ENCODE data around the gene SNX13.

Gene SNX13, protein sequence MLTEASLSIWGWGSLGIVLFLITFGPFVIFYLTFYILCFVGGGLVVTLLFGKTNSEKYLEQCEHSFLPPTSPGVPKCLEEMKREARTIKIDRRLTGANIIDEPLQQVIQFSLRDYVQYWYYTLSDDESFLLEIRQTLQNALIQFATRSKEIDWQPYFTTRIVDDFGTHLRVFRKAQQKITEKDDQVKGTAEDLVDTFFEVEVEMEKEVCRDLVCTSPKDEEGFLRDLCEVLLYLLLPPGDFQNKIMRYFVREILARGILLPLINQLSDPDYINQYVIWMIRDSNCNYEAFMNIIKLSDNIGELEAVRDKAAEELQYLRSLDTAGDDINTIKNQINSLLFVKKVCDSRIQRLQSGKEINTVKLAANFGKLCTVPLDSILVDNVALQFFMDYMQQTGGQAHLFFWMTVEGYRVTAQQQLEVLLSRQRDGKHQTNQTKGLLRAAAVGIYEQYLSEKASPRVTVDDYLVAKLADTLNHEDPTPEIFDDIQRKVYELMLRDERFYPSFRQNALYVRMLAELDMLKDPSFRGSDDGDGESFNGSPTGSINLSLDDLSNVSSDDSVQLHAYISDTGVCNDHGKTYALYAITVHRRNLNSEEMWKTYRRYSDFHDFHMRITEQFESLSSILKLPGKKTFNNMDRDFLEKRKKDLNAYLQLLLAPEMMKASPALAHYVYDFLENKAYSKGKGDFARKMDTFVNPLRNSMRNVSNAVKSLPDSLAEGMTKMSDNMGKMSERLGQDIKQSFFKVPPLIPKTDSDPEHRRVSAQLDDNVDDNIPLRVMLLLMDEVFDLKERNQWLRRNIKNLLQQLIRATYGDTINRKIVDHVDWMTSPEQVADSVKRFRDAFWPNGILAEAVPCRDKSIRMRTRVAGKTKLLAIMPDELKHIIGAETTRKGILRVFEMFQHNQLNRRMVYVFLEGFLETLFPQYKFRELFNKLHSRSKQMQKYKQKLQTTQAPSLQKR

DNA sequence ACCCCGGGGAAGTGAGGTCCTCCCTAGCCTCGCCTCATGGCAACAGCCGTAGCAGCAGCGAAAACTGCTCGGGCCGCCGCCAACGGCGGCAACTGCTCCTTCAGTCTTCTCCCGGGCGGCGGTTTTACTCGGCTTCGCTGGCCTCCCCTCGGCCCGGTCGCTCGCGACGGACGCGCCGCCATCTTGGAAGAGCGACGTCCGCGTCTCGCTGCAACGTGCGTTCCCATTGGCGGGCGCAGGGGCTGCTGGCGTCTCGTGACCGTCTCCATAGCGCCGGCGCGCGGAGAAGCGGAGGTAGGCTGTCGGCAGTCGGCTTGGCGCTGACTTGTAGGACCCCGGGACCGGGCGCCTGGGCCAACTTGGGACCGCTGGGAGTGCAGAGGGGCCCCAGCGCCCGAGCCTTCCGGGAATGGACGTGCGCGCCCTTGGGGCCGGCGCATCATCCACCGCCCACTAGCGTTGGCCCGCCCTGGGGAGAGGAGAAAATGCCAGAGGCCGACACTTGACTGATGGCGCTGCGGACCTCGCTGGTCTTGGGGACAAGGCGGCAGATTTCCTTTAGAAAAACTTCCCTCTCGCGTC is at the start of gene SNX13:
SNX13 (minus strand) TSS at position 193 of the 582 bp plus-strand sequence. CDS start 199 bp downstream, outside the sequence.
- DNase-seq (ENCODE audit: low read depth in 2 of 2): peak; percentile 66 to 71

DNA sequence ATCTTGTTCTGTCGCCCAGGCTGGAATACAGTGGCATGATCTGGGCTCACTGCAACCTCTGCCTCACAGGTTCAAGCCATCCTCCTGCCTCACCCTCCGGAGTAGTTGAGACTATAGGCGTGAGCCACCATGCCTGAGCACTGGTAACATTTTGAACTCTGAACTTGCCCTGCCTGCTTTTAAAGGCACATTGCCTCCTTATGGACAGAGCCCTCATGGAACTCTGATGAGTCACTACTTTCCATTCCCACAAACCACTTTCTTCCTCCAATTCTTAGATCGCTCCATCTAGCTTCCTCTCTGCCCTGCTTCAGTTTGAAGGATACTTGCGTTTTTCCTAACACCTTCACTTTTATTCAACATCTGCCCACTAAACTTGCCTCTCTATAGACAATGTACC is 49.3 kb upstream of the SNX13 start:
- no peak for DNase-seq (ENCODE audit: low read depth in 2 of 2)

GRCh38 chr7:17988858-17989257 is 48.6 kb upstream of the SNX13 start:
- no peak for DNase-seq (ENCODE audit: low read depth in 2 of 2)

DNA sequence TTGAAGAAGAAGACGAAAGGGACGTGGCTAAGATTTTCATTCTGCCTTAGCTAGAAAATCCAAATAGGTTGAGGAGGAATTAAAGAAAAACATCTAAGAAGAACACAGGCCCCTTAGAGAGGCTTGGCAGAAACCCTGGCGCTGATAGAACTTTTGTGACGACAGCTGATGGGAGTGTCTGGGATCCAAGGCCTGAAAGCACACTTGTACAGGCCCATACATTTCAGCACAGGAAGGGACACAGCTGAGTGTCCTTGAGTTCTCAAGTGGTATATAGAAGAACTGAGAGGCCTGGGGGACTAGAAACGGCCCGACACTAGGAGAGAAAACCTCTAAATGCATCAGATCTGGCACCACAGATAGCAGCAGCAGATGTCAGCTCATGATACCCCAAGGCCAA is 47.8 kb upstream of the SNX13 start:
- DNase-seq (ENCODE audit: low read depth in 2 of 2): no peak

- no peak for DNase-seq (ENCODE audit: low read depth in 2 of 2)
Observed at GRCh38 chr7:17986851-17987250, 46.6 kb upstream of the SNX13 start.

DNA sequence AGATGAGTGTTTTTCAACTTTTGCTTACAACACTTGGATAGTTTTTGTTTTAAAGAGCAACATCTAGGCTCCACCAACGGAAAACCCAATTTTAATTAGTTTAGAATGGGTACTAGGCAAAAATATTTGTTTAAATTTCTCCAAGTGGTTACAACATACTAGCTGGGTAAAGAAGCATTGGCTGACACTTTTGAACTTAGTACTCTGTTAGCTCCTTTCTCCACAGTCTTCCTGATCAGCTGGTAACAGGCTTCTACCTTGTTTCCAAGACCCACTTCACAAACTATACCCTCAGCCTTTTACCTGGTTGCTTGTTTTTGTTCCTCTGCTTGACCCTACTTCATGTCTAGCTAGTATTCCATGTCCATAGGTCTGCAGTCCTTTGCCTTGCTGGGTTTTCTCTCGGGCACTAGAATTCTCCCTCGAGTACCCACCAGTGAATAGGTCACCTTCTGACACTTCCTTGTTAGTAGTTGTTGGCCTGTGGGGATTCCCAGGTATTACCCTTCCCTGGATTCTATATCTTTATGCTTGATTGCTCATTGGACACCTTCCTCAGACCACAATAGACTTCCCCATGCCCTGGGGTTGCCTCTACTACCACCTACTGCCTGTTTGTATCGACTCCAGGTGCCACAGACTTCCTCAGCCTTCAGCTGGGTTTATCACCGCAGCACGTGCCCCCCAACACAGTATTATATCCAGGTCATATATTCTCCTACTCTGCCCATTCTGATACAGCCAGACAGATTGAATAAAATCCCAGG is 45.4 kb upstream of the SNX13 start:
- DNase-seq (ENCODE audit: low read depth in 2 of 2): no peak

DNA sequence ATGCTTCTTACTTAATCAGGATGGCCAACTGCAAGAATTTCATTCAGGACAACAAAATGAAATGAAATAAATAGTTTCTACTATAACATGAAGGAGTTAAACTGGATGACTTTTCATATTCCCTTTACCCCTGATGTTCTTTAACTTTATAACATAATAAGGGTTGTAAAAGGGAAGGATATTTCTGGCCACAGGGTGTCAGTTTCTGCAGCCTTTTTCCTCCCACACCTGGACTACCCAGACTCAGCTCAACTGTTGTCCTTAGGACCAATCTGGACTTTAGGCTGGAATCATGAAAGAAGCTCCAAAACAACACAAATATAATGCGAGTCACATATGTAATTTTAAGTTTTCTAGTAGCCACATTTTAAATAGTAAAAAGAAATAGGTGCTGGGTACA is 44.0 kb upstream of the SNX13 start:
- no peak for DNase-seq (ENCODE audit: low read depth in 2 of 2)

DNA sequence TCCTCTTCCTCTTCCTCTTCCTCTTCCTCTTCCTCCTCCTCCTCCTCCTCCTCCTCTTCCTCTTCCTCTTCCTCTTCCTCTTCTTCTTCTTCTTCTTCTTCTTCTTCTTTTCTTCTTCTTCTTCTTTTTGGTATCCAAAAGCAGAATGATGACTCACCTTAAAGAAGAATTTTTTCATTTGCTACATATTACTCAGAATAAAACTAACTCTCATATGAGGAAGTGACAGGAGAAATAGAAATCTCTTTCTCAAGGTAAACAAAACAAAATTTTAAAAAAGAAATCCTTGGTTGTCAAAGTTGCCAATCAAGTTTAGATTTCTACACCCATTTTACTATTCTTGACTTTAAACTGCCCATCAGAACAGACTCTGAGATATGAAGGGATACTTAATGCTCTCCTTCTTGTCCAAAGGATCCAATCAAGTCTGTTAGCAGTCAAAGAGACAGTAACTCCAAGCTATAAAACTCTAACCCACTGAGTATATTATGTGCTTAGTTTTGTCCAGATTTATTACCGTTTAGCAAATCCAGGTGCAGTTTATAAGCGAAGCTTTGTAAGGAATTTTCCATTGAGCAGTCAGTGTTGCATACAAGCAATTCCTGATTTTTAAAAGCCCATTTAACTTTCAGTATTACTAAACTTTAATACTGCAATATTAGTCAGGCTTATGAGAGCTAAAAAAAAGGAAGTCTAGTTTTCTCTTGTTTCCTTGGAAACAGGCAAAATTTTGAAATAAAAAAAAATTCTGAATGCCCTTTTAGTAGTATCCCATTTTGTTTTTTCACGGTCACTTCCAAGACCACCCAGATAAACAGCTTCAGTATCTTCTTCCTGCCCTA is 43.1 kb upstream of the SNX13 start:
- no peak for DNase-seq (ENCODE audit: low read depth in 2 of 2)

DNA sequence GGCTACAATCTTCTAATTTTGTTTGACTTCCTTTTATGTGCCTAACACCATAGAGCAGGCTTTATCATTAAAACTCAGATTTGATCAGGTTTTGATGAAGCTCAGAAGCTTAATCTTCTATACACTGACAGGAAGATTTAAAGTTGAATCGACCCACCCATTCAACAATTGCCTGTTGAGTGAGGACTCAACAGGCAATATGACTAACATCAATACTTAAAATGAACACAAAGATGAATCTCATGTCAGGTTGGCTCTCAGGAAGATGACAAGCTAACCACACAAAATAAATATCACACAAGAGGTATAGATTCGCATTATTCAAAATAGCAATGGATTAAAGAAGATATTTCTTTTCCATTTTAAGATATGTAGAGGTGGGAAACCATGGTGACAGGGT is 36.7 kb upstream of the SNX13 start:
- DNase-seq (ENCODE audit: low read depth in 2 of 2): no peak

DNA sequence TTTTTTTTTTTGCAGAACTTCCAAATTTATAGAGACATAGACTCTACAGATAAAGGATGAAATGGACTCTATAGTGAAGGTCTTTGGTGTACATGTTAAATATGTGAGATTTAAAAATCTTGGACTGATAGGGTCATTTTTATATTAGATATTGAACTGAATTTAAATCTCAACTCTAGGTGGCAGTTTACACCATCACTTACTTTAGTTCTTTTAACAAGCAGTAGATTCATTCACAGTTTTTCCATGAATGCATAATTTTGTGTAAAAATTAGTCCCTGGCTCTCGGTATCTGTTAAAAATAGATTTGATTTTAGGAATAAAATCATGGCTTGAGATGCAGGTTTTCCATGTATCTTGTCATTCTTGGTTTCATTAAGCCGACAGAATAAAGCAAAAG is 31.1 kb upstream of the SNX13 start:
- DNase-seq (ENCODE audit: low read depth in 2 of 2): no peak

DNA sequence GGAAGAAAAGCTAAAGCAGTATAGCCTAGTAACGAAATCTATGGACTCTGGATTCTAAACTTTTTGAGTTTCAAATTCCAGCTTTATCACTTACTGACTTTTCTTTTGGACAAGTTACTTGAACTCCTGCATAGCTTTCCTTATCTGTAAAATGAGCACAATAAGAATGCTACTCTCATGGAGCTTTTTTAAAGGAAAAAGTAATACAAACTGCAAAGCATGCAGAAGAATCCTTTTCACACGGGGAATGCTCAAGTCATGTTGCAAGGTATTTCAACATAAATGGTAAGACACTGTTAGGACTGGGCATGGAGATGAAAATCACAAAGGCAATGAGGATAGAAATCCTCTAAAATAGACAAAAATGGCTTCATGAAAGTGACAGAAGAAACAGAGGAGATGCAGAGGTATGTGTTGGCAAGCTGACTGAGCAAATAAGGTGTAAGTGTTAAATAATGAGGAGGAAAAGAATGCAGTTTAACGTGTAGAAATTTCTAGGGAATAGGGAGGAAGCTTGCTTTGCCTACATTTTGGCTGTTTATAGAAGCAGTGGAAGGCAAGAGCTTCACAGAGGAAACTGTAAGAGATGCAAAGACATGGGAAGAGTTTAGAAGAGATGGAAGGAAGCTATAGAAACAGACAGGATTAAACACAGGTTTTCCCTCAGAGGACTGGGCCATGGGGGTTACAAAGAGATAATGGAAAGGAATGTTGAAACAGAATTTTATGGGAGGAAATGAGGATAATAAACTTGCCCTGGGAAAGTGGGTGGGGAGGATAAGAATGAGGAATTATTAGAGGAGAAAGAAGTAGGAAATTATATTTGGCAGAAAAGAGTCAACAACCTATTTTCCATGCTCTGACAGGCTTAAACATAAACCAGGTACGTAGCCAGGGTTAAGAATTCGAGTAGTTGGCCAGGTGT is 28.8 kb upstream of the SNX13 start:
- DNase-seq (ENCODE audit: low read depth in 2 of 2): no peak

DNA sequence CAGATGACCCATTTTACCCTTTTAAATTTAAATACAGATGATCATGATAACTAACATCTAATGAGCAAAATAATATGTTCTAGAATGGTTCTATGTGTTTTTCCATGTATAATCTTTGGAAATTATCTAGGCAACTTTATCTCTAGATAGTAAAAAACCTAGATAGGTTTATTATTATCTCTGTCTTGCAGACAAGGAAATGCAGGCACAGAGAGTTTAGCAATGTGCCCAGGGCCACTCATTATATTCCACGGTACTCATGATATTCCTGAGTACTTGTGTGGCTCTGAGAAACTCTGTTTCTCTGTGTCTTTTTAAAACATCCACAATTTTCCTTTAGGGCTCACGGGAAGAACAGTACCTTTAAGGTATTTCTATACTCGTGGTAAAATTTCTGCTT is 26.4 kb upstream of the SNX13 start:
- no peak for DNase-seq (ENCODE audit: low read depth in 2 of 2)

GRCh38 chr7:17965603-17966002 is 25.3 kb upstream of the SNX13 start:
- DNase-seq (ENCODE audit: low read depth in 2 of 2): no peak

- no peak for DNase-seq (ENCODE audit: low read depth in 2 of 2)
Observed at GRCh38 chr7:17963281-17963680, 23.0 kb upstream of the SNX13 start.

GRCh38 chr7:17962652-17963051 is 22.4 kb upstream of the SNX13 start:
- DNase-seq (ENCODE audit: low read depth in 2 of 2): no peak

DNA sequence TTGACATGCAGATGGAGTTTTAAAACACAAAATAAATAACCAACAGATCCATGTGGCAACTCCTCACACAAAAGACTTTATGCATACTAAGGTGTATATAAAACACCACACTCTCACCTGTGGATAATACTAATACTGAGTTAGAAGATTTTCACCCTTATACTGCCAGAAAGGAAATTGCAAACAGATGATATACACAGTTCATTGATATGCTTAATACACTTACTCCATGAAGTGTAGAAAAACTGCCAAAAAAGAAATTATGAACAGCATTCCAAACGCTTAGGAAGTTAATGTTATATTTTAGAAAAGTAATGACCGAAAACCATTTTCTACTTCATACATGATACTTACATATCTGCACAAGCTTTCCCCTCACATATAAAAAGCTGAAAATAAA is 17.6 kb upstream of the SNX13 start:
- DNase-seq (ENCODE audit: low read depth in 2 of 2): no peak

DNA sequence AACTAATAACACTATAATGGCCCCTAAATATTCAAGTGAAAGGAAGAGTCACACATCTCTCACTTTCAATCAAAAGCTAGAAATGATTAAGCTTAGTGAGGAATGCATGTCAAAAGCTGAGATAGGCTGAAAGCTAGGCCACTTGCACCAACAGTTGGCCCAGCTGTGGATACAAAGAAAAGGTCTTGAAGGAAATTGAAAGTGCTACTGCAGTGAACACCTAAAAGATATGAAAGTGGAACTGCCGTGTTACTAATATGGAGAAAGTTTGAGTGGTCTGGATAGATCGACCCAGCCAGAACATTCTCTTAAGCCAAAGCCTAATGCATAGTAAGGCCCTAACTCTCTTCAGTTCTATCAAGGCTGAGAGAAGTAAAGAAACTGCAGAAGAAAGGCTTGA is 12.1 kb upstream of the SNX13 start:
- DNase-seq (ENCODE audit: low read depth in 2 of 2): no peak

DNA sequence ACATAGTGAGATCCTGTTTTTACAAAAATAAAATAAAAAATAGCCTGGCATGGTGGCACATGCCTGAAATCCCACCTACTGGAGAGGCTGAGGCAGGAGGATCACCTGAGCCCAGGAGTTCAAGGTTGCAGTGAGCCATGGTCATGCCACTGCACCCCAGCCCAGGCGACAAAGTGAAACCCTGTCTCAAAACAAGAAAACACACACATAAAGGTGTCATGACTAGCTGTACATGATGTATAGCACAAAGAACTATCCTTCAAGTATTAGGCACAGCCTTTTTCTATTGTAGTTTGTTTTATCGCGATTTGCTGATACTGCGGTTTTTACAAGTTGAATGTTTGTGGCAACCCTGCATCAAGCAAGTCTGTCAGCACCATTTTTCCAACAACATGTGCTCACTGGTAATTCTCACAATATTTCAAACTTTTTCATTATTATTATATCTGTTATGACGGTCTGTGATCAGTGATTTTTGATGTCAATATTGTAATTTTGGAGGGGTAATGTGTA is 11.5 kb upstream of the SNX13 start:
- no peak for DNase-seq (ENCODE audit: low read depth in 2 of 2)

- DNase-seq (ENCODE audit: low read depth in 2 of 2): no peak
Observed at GRCh38 chr7:17948526-17949238, 8.4 kb upstream of the SNX13 start.
